ENCODE measurements around the gene ARRDC4.
"Not testable (repeated sequence)": the region's sequence is repeated elsewhere in the genome, so short reads cannot be mapped to it uniquely, and the experiment has no call there.

Gene ARRDC4

GRCh38 chr15:97984157-97984556 is 23.7 kb downstream of the ARRDC4 start:
- no peak for TF ChIP-seq CTCF (conservative IDR thresholded peaks at IDR 0.05; ENCODE audit: low read depth, low read length)
- no peak for DNase-seq (ENCODE audit: low read depth)
- no peak overlapping the region for H3K4me3 ChIP-seq (ENCODE audit: low read depth, low read length)

GRCh38 chr15:97985979-97986378 is 25.5 kb downstream of the ARRDC4 start:
- H3K4me3 ChIP-seq (ENCODE audit: low read depth, low read length); DNase-seq (ENCODE audit: low read depth): not testable (repeated sequence)

GRCh38 chr15:97986781-97987180 is 26.3 kb downstream of the ARRDC4 start:
- no peak for DNase-seq (ENCODE audit: low read depth)
- no peak for TF ChIP-seq CTCF (conservative IDR thresholded peaks at IDR 0.05; ENCODE audit: low read depth, low read length)
- no peak overlapping the region for H3K4me3 ChIP-seq (ENCODE audit: low read depth, low read length)

- no peak for DNase-seq (ENCODE audit: low read depth)
- no peak overlapping the region for H3K4me3 ChIP-seq (ENCODE audit: low read depth, low read length)
- TF ChIP-seq CTCF (conservative IDR thresholded peaks at IDR 0.05; ENCODE audit: low read depth, low read length): no peak
Observed at GRCh38 chr15:97989299-97989698, 28.8 kb downstream of the ARRDC4 start.

- no peak overlapping the region for H3K4me3 ChIP-seq (ENCODE audit: low read depth, low read length)
- no peak for TF ChIP-seq CTCF (conservative IDR thresholded peaks at IDR 0.05; ENCODE audit: low read depth, low read length)
- DNase-seq (ENCODE audit: low read depth): no peak
Observed at GRCh38 chr15:97991972-97992541, 31.6 kb downstream of the ARRDC4 start.

GRCh38 chr15:97992823-97993222 is 32.3 kb downstream of the ARRDC4 start:
- H3K4me3 ChIP-seq (ENCODE audit: low read depth, low read length): no peak overlapping the region
- no peak for TF ChIP-seq CTCF (conservative IDR thresholded peaks at IDR 0.05; ENCODE audit: low read depth, low read length)
- DNase-seq (ENCODE audit: low read depth): no peak

- no peak overlapping the region for H3K4me3 ChIP-seq (ENCODE audit: low read depth, low read length)
- no peak for TF ChIP-seq CTCF (conservative IDR thresholded peaks at IDR 0.05; ENCODE audit: low read depth, low read length)
- no peak for DNase-seq (ENCODE audit: low read depth)
Observed at GRCh38 chr15:97993310-97993738, 32.8 kb downstream of the ARRDC4 start.
